GM18526 (cell line): ENCODE data around the gene HPS3.

Experiments used
- POLR2A ChIP-seq: IDR thresholded peaks from 3 replicates; pipeline ENCODE4 v1.6.1; 2011; ENCODE audit not compliant: insufficient read length; ENCODE audit errors: extremely low read depth

HPS3 gene

DNA sequence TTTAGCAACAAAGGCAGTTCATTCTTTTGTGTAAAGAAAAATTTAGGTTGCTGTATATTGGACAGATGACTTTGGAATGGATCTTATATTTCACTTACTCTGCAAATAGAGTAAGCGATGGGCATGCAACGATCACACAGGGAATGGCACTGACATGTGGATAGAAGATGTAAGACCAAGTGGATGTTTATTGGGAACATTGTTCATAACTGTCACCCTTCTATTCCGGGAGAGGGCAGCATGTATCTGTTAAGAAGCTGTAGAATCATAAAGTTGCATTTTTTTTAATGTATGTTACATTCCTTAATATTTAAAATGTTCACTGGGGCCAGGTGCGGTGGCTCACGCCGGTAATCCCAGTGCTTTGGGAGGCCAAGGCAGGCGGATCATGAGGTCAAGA, 41.2 kb downstream of the HPS3 start:
- no peak for TF ChIP-seq POLR2A

DNA sequence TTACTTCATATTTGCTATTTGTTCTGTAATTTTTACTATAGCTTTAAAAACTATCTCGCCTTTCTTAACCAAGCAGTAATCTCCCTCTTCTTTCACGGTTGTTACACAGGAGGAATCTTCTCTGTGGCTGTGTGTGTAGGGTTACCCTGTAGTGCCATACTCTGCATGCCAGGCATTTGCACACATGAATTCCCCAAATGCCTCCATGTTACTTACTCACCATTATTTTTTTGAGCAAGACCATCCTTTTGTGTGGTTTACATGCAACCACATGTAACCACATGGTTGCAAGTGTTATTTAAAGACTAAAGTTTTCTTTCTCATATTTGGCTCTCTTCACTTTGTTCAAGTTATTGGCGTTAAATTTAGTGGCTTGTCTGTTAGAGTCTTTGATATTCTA, 45.5 kb downstream of the HPS3 start:
- TF ChIP-seq POLR2A: no peak

DNA sequence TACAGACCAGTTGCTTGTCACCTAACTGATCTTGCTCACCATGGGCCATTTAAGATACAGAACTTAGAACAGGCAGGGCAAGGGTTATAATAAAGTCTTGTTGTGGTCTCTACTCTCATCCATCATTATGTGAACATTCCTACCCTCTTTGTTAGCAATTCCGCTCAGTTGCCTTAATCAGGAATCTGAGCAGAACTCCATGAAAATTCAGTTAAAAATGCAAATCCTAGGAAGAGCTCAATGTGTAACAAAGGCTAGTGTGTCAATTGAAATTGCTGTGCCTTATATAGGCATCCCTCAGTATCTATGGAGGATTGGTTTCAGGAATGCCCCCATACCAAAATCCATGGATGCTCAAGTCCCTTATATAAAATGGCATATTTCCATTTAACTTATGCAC, 47.7 kb downstream of the HPS3 start:
- no peak for TF ChIP-seq POLR2A

- TF ChIP-seq POLR2A: no peak
Measured at GRCh38 chr3:149179220-149179619, 49.8 kb downstream of the HPS3 start.

GRCh38 chr3:149180057-149180573, 50.7 kb downstream of the HPS3 start:
- TF ChIP-seq POLR2A: no peak

- no peak for TF ChIP-seq POLR2A
Measured at GRCh38 chr3:149181182-149181581, 51.7 kb downstream of the HPS3 start.

- TF ChIP-seq POLR2A: no peak
Measured at GRCh38 chr3:149186219-149186618, 56.8 kb downstream of the HPS3 start.

DNA sequence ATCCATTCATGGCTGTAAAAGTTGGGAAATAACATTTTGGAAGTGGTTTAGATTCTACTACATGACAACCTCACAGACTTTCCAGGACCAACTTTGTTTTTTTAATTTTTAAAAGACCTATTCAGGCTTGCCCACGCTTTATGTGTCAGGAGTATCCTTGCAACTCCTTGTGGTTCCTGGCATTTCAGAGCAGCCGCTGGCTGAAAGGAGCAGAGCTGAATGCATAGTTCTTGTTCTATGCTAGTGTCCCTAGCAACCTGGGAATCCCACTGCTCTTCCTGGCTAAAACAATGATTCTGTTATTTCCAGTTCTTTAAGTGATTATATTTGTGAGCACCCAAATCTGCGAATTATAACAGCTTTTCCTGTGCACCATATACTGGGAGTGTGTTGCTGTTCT, 57.3 kb downstream of the HPS3 start:
- TF ChIP-seq POLR2A: no peak

GRCh38 chr3:149188494-149188893, 59.1 kb downstream of the HPS3 start:
- TF ChIP-seq POLR2A: no peak

GRCh38 chr3:149195221-149195620, 65.8 kb downstream of the HPS3 start:
- no peak for TF ChIP-seq POLR2A

DNA sequence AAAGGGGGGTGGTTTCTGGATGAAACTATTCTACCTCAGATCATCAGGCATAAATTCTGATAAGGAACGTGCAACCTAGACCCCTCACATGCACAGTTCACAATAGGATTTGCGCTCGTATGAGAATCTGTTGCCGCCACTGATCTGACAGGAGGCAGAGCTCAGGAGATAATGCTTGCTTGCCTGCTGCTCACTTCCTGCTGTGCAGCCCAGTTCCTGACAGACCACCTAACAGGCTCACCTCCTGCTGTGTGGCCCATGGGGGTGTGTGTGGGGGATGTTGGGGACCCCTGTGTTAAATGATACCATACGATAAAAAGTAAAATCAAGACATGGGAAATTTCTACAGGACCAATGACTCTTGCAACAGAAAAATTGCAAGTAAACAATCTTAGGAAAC, 68.2 kb downstream of the HPS3 start:
- no peak for TF ChIP-seq POLR2A

DNA sequence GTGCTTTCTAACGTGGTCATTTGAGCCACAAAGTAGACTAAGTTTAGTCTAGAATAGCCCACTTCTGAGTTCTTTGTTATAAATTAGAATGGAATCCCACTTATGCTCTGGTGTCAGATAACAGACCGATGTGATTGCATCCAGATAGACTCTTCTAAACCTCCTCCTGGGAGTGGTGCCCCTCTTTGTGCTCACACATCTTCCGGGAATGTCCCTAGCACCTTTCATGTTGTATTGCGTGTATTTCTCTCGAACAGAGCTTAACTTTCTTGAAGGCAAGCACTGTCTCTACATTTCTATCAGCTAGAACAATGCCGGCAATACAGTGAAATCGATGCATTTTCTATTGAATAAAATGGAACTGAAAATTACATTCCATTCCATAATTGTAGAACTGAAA, 69.2 kb downstream of the HPS3 start:
- no peak for TF ChIP-seq POLR2A

DNA sequence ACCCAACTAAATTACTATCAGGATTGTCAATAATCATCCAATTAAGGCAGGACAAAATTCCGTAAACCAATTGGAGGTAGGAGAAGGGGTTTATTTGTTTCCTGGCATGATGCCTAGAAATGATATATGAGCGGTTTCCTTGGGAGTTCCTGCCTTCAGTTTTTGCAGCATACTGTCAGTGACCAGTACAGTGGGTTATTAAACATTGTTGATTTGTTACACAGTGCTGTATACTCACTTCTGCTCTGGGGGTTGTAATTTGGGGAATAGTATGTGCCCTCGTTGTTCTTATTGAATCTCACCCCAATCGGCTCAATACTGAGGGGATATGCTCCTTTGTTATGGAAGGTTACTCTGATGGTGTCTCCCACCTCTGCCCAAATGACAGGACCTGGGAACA, 70.0 kb downstream of the HPS3 start:
- TF ChIP-seq POLR2A: no peak

GRCh38 chr3:149203758-149204157, 74.3 kb downstream of the HPS3 start:
- no peak for TF ChIP-seq POLR2A

- no peak for TF ChIP-seq POLR2A
Measured at GRCh38 chr3:149204390-149204991, 75.1 kb downstream of the HPS3 start.

DNA sequence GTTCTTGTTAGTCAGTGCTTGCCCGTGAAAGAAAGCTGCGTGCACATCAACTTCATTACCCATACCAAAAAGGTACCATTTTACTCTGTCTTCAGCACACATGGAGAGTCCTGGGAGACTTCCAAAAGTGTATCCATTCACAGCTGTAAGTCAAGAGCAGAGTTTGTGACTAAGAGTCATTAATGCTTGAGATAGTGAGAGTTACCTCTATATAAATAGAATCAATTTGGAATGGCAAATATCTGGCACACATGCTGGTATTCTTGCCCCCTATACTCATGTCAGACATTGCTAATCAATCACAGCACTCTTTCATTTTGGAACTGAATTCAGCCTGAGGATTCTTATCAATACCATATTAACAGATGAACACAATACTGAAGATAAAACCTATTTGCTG, 78.0 kb downstream of the HPS3 start:
- no peak for TF ChIP-seq POLR2A

DNA sequence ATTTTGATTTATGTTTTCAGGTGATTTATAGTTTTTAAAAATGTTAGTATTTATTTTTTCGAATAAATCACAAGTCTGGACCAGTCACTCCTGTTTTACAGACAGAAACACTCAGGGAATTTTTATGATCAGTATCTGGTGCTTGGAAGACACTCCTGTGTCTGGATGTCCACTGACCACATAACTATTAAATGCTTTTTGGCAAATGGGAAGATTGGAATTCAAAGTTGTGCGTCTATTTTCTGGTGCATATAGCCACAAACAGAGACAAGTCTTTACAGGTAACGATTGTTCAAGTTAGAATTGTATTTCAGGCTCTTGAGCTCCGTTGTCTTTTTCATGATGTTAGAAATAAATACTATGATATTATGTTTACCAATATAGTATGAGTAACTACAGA, 80.0 kb downstream of the HPS3 start:
- TF ChIP-seq POLR2A: no peak
